Body of pancreas (tissue), 4 donors: ENCODE data around the gene NCOA1. TPM values are rescaled to one million over a fixed set of nuclear protein-coding genes. Genes with fewer than 3 reads are reported as not detected.

ENCODE experiments used
- ATAC-seq: fragments of 150-250 bp; one replicate; pipeline ENCODE4 v1.9.1; 2016
- DNase-seq, 4 donors: peaks; one replicate each; pipeline ENCODE4 v3.0.0-alpha.2; 2019
- H3K27ac ChIP-seq, 4 donors: fragments of 200-600 bp; sonication (generic); 1 replicate in 3 of 4; 2 replicates in 1 of 4; pipeline versions ENCODE4 v1.5.1 to v1.6.1; 2016 to 2019; ENCODE audit warnings: mild to moderate bottlenecking in 1 of 4, mixed read lengths in 1 of 4, moderate library complexity in 1 of 4
- H3K27me3 ChIP-seq, 2 donors: fragments of 200-600 bp; sonication (generic); one replicate each; pipeline ENCODE4 v1.6.0; 2016; ENCODE audit warnings: mild to moderate bottlenecking in 1 of 2
- H3K36me3 ChIP-seq, 2 donors: fragments of 200-600 bp; sonication (generic); replicated peaks in 1 of 2; 2 replicates each; pipeline ENCODE4 v1.5.1; 2016; ENCODE audit warnings: low read depth in 2 of 2; ENCODE audit not compliant: insufficient read depth in 1 of 2
- H3K4me1 ChIP-seq: fragments of 200-600 bp; sonication (generic); one replicate; pipeline ENCODE4 v1.6.0; 2016
- H3K4me3 ChIP-seq, 2 donors: fragments of 200-600 bp; sonication (generic); 1 replicate in 1 of 2; 2 replicates in 1 of 2; pipeline ENCODE4 v1.5.1; 2016 to 2019
- H3K9me3 ChIP-seq, 3 donors: fragments of 200-600 bp; sonication (generic); 1 replicate in 2 of 3; 2 replicates in 1 of 3; pipeline ENCODE4 v1.5.1; 2016
- CTCF ChIP-seq, 7 experiments: fragments of 450-650 bp in 4 of 7; fragments of 200-600 bp in 3 of 7; sonication (generic) in 3 of 7; IDR thresholded peaks; one replicate each; pipeline ENCODE4 v1.5.1; 2016 to 2019; ENCODE audit warnings: antibody characterized with exemption in 7 of 7
- POLR2A ChIP-seq, 3 donors: fragments of 450-650 bp; IDR thresholded peaks; one replicate each; pipeline ENCODE4 v1.6.1; 2016; ENCODE audit warnings: antibody characterized with exemption in 3 of 3, mild to moderate bottlenecking in 2 of 3
- WGBS, 2 donors: methylation state at CpG; one replicate each; pipeline ENCODE4 v1.1.5; 2017; 5-methylcytosine and 5-hydroxymethylcytosine counted together
- intact Hi-C: fragments of 100-400 bp; cut with DNase I; formaldehyde crosslinking; loops from one replicate; pipeline ENCODE4 v1.15.1; 2023
- total RNA-seq, 2 donors: library from RNA; depleted of rRNA; stranded (reverse); fragments of >200 nt; gene quantifications; one replicate each; pipeline ENCODE4 v1.1.0, GENCODE V29; 2016

NCOA1 gene
- total RNA-seq, 2 donors from 2014 or later = 22.1 to 38.7 TPM

- Histone ChIP-seq H3K9me3 (no peaks in the 10 kb centered on the region), H3K27me3 (no peaks in the 10 kb centered on the region), H3K4me3 (no peak overlapping the region), H3K27ac (no peak overlapping the region), H3K4me1 (no peaks in the 10 kb centered on the region), H3K36me3 (peaks cover 0 to 20% of the 10 kb centered on the region in 2 donors)
- no peak for ATAC-seq
- intact Hi-C loops = no loop called here
- DNase-seq = no peak
- 74 to 77% methylated on average over 6 of the region's 6 CpGs for WGBS, 2 donors
- no peak for TF ChIP-seq CTCF (IDR thresholded peaks at IDR 0.05)
- no peak for TF ChIP-seq POLR2A (IDR thresholded peaks at IDR 0.05)
These were observed 219.8 kb downstream of the NCOA1 start for GRCh38 chr2:24710806-24711205.

- TF ChIP-seq POLR2A (IDR thresholded peaks at IDR 0.05) (no peak), CTCF (IDR thresholded peaks at IDR 0.05) (no peak)
- ATAC-seq = no peak
- Histone ChIP-seq H3K36me3 (peaks cover 0 to 17% of the 10 kb centered on the region in 2 donors), H3K27me3 (no peaks in the 10 kb centered on the region), H3K9me3 (no peaks in the 10 kb centered on the region), H3K27ac (no peak overlapping the region), H3K4me3 (no peak overlapping the region), H3K4me1 (no peaks in the 10 kb centered on the region)
- no peak for DNase-seq
- 66 to 75% methylated on average over 2 of the region's 2 CpGs for WGBS, 2 donors
- intact Hi-C loops = no loop called here
These were observed 220.8 kb downstream of the NCOA1 start for GRCh38 chr2:24711865-24712264.

GRCh38 chr2:24712296-24712695 is 221.2 kb downstream of the NCOA1 start:
- no peak for DNase-seq
- no peak for ATAC-seq
- Histone ChIP-seq H3K4me1 (no peaks in the 10 kb centered on the region), H3K27ac (no peak overlapping the region), H3K9me3 (no peaks in the 10 kb centered on the region), H3K4me3 (no peak overlapping the region), H3K36me3 (peaks cover 0 to 14% of the 10 kb centered on the region in 2 donors), H3K27me3 (no peaks in the 10 kb centered on the region)
- intact Hi-C loops = no loop called here
- 86 to 95% methylated on average over 1 of the region's 1 CpG for whole genome bisulfite sequencing, 2 donors
- TF ChIP-seq CTCF (IDR thresholded peaks at IDR 0.05) (no peak), POLR2A (IDR thresholded peaks at IDR 0.05) (no peak)

- H3K27ac ChIP-seq = no peak overlapping the region
- H3K9me3 ChIP-seq = no peaks in the 10 kb centered on the region
- H3K4me3 ChIP-seq = no peak overlapping the region
- TF ChIP-seq CTCF (IDR thresholded peaks at IDR 0.05) (no peak), POLR2A (IDR thresholded peaks at IDR 0.05) (no peak)
- no peak for DNase-seq
- no peak for ATAC-seq
- H3K4me1 ChIP-seq = peaks cover 11% of the 10 kb centered on the region
- WGBS, 2 donors = 94 to 98% methylated on average over 2 of the region's 2 CpGs
- peaks cover 0 to 9% of the 10 kb centered on the region in 2 donors for H3K36me3 ChIP-seq
- intact Hi-C loops = no loop called here
- H3K27me3 ChIP-seq = no peaks in the 10 kb centered on the region
These were observed 226.4 kb downstream of the NCOA1 start for GRCh38 chr2:24717263-24717951.

- no peaks in the 10 kb centered on the region for H3K27me3 ChIP-seq
- WGBS, 2 donors = 73 to 81% methylated on average over 3 of the region's 3 CpGs
- no peaks in the 10 kb centered on the region for H3K9me3 ChIP-seq
- ATAC-seq = no peak
- no peak for DNase-seq
- TF ChIP-seq POLR2A (IDR thresholded peaks at IDR 0.05) (no peak), CTCF (IDR thresholded peaks at IDR 0.05) (no peak)
- H3K4me1 ChIP-seq = peaks cover 11% of the 10 kb centered on the region
- intact Hi-C loops = no loop called here
- no peak overlapping the region for H3K4me3 ChIP-seq
- H3K27ac ChIP-seq = no peak overlapping the region
- H3K36me3 ChIP-seq = peaks cover 0 to 3% of the 10 kb centered on the region in 2 donors
These were observed 229.3 kb downstream of the NCOA1 start for GRCh38 chr2:24720310-24720709.
